T1000 (cell line): ENCODE data around the gene ZMYND8.

Experiments
- DNase-seq: peaks from one replicate; lab custom pipeline; 2025; ENCODE audit warnings: mixed read lengths; lab: John Stamatoyannopoulos, UW

The ZMYND8 gene

GRCh38 chr20:47174456-47175243 lies 181.8 kb downstream of the ZMYND8 start:
- DNase-seq = no peak

GRCh38 chr20:47173596-47174216 lies 182.8 kb downstream of the ZMYND8 start:
- DNase-seq = no peak

- no peak for DNase-seq
These were observed 183.9 kb downstream of the ZMYND8 start for GRCh38 chr20:47172579-47172978.

- no peak for DNase-seq
These were observed 188.7 kb downstream of the ZMYND8 start for GRCh38 chr20:47167846-47168245.

GRCh38 chr20:47165376-47165865 lies 191.1 kb downstream of the ZMYND8 start:
- no peak for DNase-seq

GRCh38 chr20:47164140-47164539 lies 192.4 kb downstream of the ZMYND8 start:
- DNase-seq = no peak

- no peak for DNase-seq
These were observed 195.1 kb downstream of the ZMYND8 start for GRCh38 chr20:47161411-47161810.

- DNase-seq = no peak
These were observed 195.5 kb downstream of the ZMYND8 start for GRCh38 chr20:47160992-47161391.

- no peak for DNase-seq
These were observed 196.3 kb downstream of the ZMYND8 start for GRCh38 chr20:47160240-47160639.
